CD4-positive, alpha-beta memory T cell (primary cell): ENCODE data around the gene ZNF428. TPM values are rescaled to one million over a fixed set of nuclear protein-coding genes. Genes with fewer than 3 reads are reported as not detected.

Experiments
- CTCF ChIA-PET: fragments of 350-600 bp; sonication (Branson Sonifier 250); formaldehyde crosslinking; loops from one replicate; lab custom pipeline; 2021; ENCODE audit warnings: inconsistent platforms; ENCODE audit not compliant: partially characterized antibody; lab: Charles Lee
- POLR2A ChIA-PET: fragments of 350-600 bp; sonication (Branson Sonifier 250); formaldehyde crosslinking; loops from one replicate; lab custom pipeline; 2021; ENCODE audit not compliant: partially characterized antibody; lab: Charles Lee
- DNase-seq, 5 donors: peaks; one replicate each; pipeline versions ENCODE4 v3.0.0 to v3.0.0-alpha.2; 2020 to 2022; ENCODE audit warnings: mixed read lengths in 1 of 5
- H3K27ac ChIP-seq: one replicate; pipeline ENCODE4 v1.7.0; 2013; ENCODE audit warnings: low read depth, low read length
- H3K27me3 ChIP-seq: 2 replicates; pipeline ENCODE4 v1.7.0; 2013; ENCODE audit warnings: mild to moderate bottlenecking, low read length, moderate library complexity; ENCODE audit not compliant: insufficient read depth
- H3K36me3 ChIP-seq: 2 replicates; pipeline ENCODE4 v1.7.0; 2013; ENCODE audit warnings: mild to moderate bottlenecking, low read length, moderate library complexity; ENCODE audit not compliant: insufficient read depth
- H3K4me1 ChIP-seq: 2 replicates; pipeline ENCODE4 v1.7.0; 2013; ENCODE audit warnings: mild to moderate bottlenecking, low read length, moderate library complexity; ENCODE audit not compliant: insufficient read depth
- H3K4me3 ChIP-seq, 2 donors: one replicate each; pipeline ENCODE4 v1.7.0; 2013; ENCODE audit warnings: low read length in 2 of 2, mild to moderate bottlenecking in 1 of 2
- H3K9me3 ChIP-seq, 2 donors: one replicate each; pipeline ENCODE4 v1.7.0; 2013; ENCODE audit warnings: low read length in 2 of 2, control low read depth in 1 of 2; ENCODE audit not compliant: control insufficient read depth in 1 of 2
- H3K27ac Mint-ChIP-seq, 7 donors: one replicate each; pipeline ENCODE4 v1.8.0; 2020 to 2021; ENCODE audit warnings: mixed read lengths in 7 of 7, mild to moderate bottlenecking in 6 of 7, inconsistent platforms in 3 of 7, moderate library complexity in 3 of 7
- H3K27me3 Mint-ChIP-seq, 2 donors: one replicate each; pipeline ENCODE4 v1.8.0; 2020 to 2021; ENCODE audit warnings: mixed read lengths in 2 of 2
- H3K36me3 Mint-ChIP-seq, 2 donors: one replicate each; pipeline ENCODE4 v1.8.0; 2020 to 2021; ENCODE audit warnings: mixed read lengths in 2 of 2, inconsistent platforms in 1 of 2, mild to moderate bottlenecking in 1 of 2
- H3K4me1 Mint-ChIP-seq, 4 donors: one replicate each; pipeline ENCODE4 v1.8.0; 2020 to 2021; ENCODE audit warnings: mixed read lengths in 4 of 4, mild to moderate bottlenecking in 1 of 4
- H3K4me3 Mint-ChIP-seq, 8 donors: one replicate each; pipeline ENCODE4 v1.8.0; 2020 to 2021; ENCODE audit warnings: mixed read lengths in 8 of 8, mild to moderate bottlenecking in 7 of 8, moderate library complexity in 6 of 8, inconsistent platforms in 3 of 8
- H3K9me3 Mint-ChIP-seq, 8 donors: one replicate each; pipeline ENCODE4 v1.8.0; 2020 to 2021; ENCODE audit warnings: mixed read lengths in 8 of 8, mild to moderate bottlenecking in 5 of 8, inconsistent platforms in 3 of 8, moderate library complexity in 1 of 8
- intact Hi-C: fragments of 100-400 bp; cut with micrococcal nuclease; formaldehyde crosslinking; loops from one replicate; pipeline ENCODE4 v1.15.1; 2023
- polyA plus RNA-seq, 2 donors: library from polyadenylated mRNA; unstranded; fragments of 300-500 nt; fragmentation: Illumina TruSeq; gene quantifications; one replicate each; pipeline ENCODE4 v1.2.3, GENCODE V29; 2021
- total RNA-seq, 2 experiments: library from RNA; stranded (reverse); gene quantifications; one replicate each; pipeline ENCODE4 v1.2.3, GENCODE V29; 2021

ZNF428 gene, protein sequence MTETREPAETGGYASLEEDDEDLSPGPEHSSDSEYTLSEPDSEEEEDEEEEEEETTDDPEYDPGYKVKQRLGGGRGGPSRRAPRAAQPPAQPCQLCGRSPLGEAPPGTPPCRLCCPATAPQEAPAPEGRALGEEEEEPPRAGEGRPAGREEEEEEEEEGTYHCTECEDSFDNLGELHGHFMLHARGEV
- total RNA-seq (10 to 100 TPM; 27.7 to 28.2 TPM), polyA plus RNA-seq (10 to 100 TPM; 13.9 to 19.9 TPM)

- peak; percentile 85 to 88 (median 88) for DNase-seq
- peak within 1 kb of the TSS; percentile 96 to 98 (median 98) for H3K4me3 Mint-ChIP-seq
- no peaks in the 10 kb centered on the region for H3K9me3 ChIP-seq
- peaks cover 29% of the 10 kb centered on the region for H3K4me1 ChIP-seq
- POLR2A ChIA-PET, result interaction anchor here (0.7 to 2.9 kb wide), 7 partner anchors 23 to 345 kb away, joined by 3 to 15 read pairs (median 4); partner anchors contain the start of genes IRGQ, SMG9 and ZNF576
- H3K27ac ChIP-seq, result peak within 1 kb of the TSS; percentile 77
- H3K27me3 ChIP-seq, result no peaks in the 10 kb centered on the region
- H3K9me3 Mint-ChIP-seq, result no peaks in the 10 kb centered on the region
- H3K27me3 Mint-ChIP-seq, result no peaks in the 10 kb centered on the region
- H3K36me3 Mint-ChIP-seq, result peaks cover 0 to 4% of the 10 kb centered on the region in 2 donors
- no peaks in the 10 kb centered on the region for H3K36me3 ChIP-seq
- intact Hi-C loops, result loop anchor here (1.0 kb wide), 3 partner anchors 23 to 49 kb away; partner anchors contain the start of genes IRGQ, PINLYP, XRCC1 and ZNF576
- H3K4me1 Mint-ChIP-seq, result peaks cover 11 to 40% (median 27%) of the 10 kb centered on the region in 4 donors
- CTCF ChIA-PET, result no interaction called here
- peak within 1 kb of the TSS; percentile 95 to 99 (median 98) for H3K27ac Mint-ChIP-seq
- H3K4me3 ChIP-seq, result peak within 1 kb of the TSS; percentile 90 to 97
These were observed at the start of gene ZNF428 for GRCh38 chr19:43619262-43620060. Gene ZNF428 (minus strand): TSS chr19:43619629. CDS start chr19:43614304, 5,325 bp downstream.

DNA sequence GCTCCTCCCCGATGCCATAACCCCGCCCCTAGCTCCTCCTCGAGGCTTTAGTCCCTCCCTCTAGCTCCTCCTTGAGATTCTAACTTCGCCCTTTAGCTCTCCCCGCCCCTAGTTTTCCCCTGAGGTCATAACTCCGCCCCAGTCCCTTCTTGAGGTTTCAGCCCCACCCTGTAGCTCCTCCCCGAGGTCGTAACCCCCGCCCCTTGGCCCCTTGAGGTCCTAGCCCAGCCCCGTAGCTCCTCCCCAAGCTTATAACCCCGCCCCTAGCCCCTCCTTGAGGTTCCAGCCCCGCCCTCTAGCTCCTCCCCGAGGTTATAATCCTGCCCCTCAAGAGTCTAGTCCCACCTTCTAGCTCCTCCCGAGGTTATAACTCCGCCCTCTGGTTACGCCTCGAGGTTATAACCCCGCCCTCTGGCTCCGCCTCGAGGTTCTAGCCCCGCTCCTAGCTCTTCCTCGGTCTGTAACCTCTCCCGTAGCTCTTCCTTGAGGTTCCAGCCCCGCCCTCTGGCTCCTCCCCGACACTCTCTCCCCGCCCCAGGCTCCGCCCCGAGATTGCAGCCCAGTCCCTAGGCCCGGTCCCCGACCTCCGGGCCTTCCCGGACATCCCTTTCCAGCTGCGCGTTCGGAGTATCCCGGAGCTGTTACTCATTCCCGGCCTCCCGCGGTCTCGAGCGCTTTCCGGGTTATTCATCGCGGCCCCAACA lies 49.1 kb upstream of the ZNF428 start:
- peak overlapping the region; percentile 61 for H3K27ac ChIP-seq
- H3K4me1 ChIP-seq, result peaks cover 37% of the 10 kb centered on the region
- H3K36me3 Mint-ChIP-seq, result peaks cover 17 to 22% of the 10 kb centered on the region in 2 donors
- peak overlapping the region; percentile 84 to 97 (median 95) for H3K27ac Mint-ChIP-seq
- no peaks in the 10 kb centered on the region for H3K9me3 ChIP-seq
- H3K4me1 Mint-ChIP-seq, result peaks cover 32 to 58% (median 42%) of the 10 kb centered on the region in 4 donors
- ChIA-PET POLR2A (interaction anchor here (0.7 to 3.2 kb wide), 20 partner anchors 26 to 230 kb away, joined by 3 to 28 read pairs (median 5); partner anchors contain the start of genes IRGQ, PHLDB3, SMG9 and ZNF428), CTCF (interaction anchor here (0.7 to 2.0 kb wide), 34 partner anchors 8 to 831 kb away, joined by 3 to 19 read pairs (median 4); partner anchors contain the start of genes CADM4, IRGQ, PINLYP and SMG9)
- no peaks in the 10 kb centered on the region for H3K9me3 Mint-ChIP-seq
- H3K36me3 ChIP-seq, result no peaks in the 10 kb centered on the region
- H3K27me3 Mint-ChIP-seq, result no peaks in the 10 kb centered on the region
- peak overlapping the region; percentile 68 to 76 for H3K4me3 ChIP-seq
- intact Hi-C loops, result loop anchor here (1.0 to 2.0 kb wide), 6 partner anchors 32 to 205 kb away; partner anchors contain the start of genes IRGQ, SMG9, ZNF428 and ZNF576
- peak; percentile 95 to 99 (median 97) for DNase-seq
- no peaks in the 10 kb centered on the region for H3K27me3 ChIP-seq
- H3K4me3 Mint-ChIP-seq, result peak overlapping the region; percentile 86 to 95 (median 92)

GRCh38 chr19:43667876-43668405 lies 48.5 kb upstream of the ZNF428 start:
- Mint-ChIP-seq H3K36me3 (peaks cover 17 to 24% of the 10 kb centered on the region in 2 donors), H3K4me3 (peak overlapping the region; percentile 86 to 95 (median 92)), H3K27ac (peak overlapping the region; percentile 84 to 97 (median 95)), H3K4me1 (peaks cover 32 to 61% (median 46%) of the 10 kb centered on the region in 4 donors), H3K27me3 (no peaks in the 10 kb centered on the region), H3K9me3 (no peaks in the 10 kb centered on the region)
- DNase-seq, result no peak
- H3K4me1 ChIP-seq, result peaks cover 42% of the 10 kb centered on the region
- no peaks in the 10 kb centered on the region for H3K36me3 ChIP-seq
- ChIA-PET CTCF (interaction anchor here (0.7 to 2.0 kb wide), 33 partner anchors 9 to 832 kb away, joined by 3 to 19 read pairs (median 5); partner anchors contain the start of genes CADM4, IRGQ, PINLYP and SMG9), POLR2A (interaction anchor here (0.7 to 3.2 kb wide), 20 partner anchors 26 to 229 kb away, joined by 3 to 28 read pairs (median 5); partner anchors contain the start of genes IRGQ, PHLDB3, SMG9 and ZNF428)
- H3K9me3 ChIP-seq, result no peaks in the 10 kb centered on the region
- no peak overlapping the region for H3K27ac ChIP-seq
- H3K27me3 ChIP-seq, result no peaks in the 10 kb centered on the region
- intact Hi-C loops, result loop anchor here (1.0 to 2.0 kb wide), 6 partner anchors 32 to 205 kb away; partner anchors contain the start of genes IRGQ, SMG9, ZNF428 and ZNF576
- H3K4me3 ChIP-seq, result peak overlapping the region; percentile 28 to 42

DNA sequence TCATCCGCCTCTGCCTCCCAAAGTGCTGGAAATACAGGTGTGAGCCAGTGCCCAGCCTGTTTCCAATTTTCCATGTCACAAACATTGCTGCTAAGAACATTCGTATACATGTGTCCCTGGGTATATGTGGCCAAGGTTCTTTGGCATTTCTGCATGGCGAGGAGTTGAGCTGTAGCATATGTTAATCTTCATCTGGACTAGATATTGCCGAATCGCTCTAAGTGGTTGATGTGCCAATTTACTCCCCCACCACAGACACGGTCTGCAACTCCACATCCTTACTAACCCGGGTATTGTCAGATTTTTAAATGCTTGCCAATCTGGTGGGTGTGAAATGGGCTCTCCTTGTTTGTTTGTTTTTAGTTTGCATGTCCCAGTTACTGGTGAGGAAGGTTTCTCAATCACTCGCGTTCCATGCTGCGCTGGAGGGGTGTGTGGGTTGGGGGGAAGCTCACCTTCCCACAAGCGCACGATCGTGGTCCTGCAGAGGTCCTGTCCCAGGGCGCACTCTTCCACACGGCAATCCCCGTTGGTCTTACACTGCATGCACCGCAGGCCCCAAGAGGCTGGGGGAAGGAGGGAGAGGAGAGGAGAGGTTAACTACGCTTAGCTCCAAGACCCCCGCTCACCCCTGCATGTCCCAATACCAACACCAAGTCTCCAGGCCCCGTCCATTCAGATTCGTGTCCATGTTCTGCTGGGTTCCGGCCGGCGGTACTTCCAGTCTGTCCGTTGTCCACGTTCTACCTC lies 47.9 kb upstream of the ZNF428 start:
- H3K4me1 Mint-ChIP-seq, result peaks cover 32 to 66% (median 47%) of the 10 kb centered on the region in 4 donors
- peak overlapping the region; percentile 86 to 95 (median 92) for H3K4me3 Mint-ChIP-seq
- intact Hi-C loops, result no loop called here
- Histone ChIP-seq H3K4me3 (peak overlapping the region; percentile 28 to 42), H3K36me3 (no peaks in the 10 kb centered on the region), H3K27ac (no peak overlapping the region), H3K27me3 (no peaks in the 10 kb centered on the region), H3K9me3 (no peaks in the 10 kb centered on the region), H3K4me1 (peaks cover 43% of the 10 kb centered on the region)
- no peaks in the 10 kb centered on the region for H3K27me3 Mint-ChIP-seq
- peaks cover 19 to 26% of the 10 kb centered on the region in 2 donors for H3K36me3 Mint-ChIP-seq
- H3K27ac Mint-ChIP-seq, result peak overlapping the region in 6 of 7 donors; percentile 35 to 97 (median 94)
- CTCF ChIA-PET, result interaction anchor here (1.0 to 2.0 kb wide), 4 partner anchors 27 to 208 kb away, joined by 3 to 7 read pairs (median 5); partner anchors contain the start of gene CADM4
- POLR2A ChIA-PET, result interaction anchor here (1.1 to 3.2 kb wide), 8 partner anchors 27 to 203 kb away, joined by 3 to 28 read pairs (median 7); partner anchors contain the start of genes PHLDB3 and SMG9
- no peak for DNase-seq
- H3K9me3 Mint-ChIP-seq, result no peaks in the 10 kb centered on the region

DNA sequence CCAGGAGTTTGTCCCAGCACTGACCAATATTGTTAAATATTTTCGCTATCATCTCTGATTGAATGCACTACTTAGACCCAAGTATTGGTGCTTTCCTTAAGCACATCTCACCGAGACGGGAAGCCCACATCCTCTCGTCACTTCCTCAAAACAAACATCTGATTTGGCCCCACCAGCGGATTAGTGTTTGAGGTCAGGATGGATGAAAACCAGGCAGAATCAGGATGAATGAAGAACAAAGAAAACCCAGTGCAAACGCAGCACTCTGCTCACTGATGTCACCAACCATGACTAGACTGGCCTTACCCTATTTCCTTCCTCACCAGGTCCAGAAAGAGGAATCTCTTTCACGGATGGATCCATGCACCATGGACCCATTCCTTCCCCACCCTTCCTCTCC lies 44.6 kb upstream of the ZNF428 start:
- peak overlapping the region; percentile 18 for H3K27ac ChIP-seq
- Mint-ChIP-seq H3K36me3 (peaks cover 32 to 47% of the 10 kb centered on the region in 2 donors), H3K9me3 (peaks cover 0 to 5% (median 3%) of the 10 kb centered on the region in 8 donors), H3K27ac (peak overlapping the region; percentile 71 to 97 (median 95)), H3K4me1 (peaks cover 24 to 46% (median 36%) of the 10 kb centered on the region in 4 donors), H3K27me3 (no peaks in the 10 kb centered on the region), H3K4me3 (peak overlapping the region; percentile 54 to 87 (median 72))
- CTCF ChIA-PET, result no interaction called here
- H3K4me1 ChIP-seq, result peaks cover 35% of the 10 kb centered on the region
- POLR2A ChIA-PET, result no interaction called here
- intact Hi-C loops, result no loop called here
- no peak overlapping the region for H3K4me3 ChIP-seq
- H3K27me3 ChIP-seq, result no peaks in the 10 kb centered on the region
- DNase-seq, result peak; percentile 64 to 88 (median 72)
- H3K9me3 ChIP-seq, result no peaks in the 10 kb centered on the region
- H3K36me3 ChIP-seq, result no peaks in the 10 kb centered on the region
